Hepatocyte (in vitro differentiated cells): ENCODE data around the gene MLIP. TPM values are rescaled to one million over a fixed set of nuclear protein-coding genes. Genes with fewer than 3 reads are reported as not detected.

Source experiments
- DNase-seq: peaks from one replicate; pipeline ENCODE4 v3.0.0-alpha.2; 2016; ENCODE audit warnings: low spot score
- H2AFZ ChIP-seq: fragments of 200-600 bp; sonication (generic); 2 replicates; pipeline ENCODE4 v1.6.0; 2016; ENCODE audit warnings: antibody characterized with exemption, mild to moderate bottlenecking
- H3K27ac ChIP-seq: fragments of 200-600 bp; sonication (generic); 2 replicates; pipeline ENCODE4 v1.5.1; 2016; ENCODE audit warnings: mild to moderate bottlenecking
- H3K27me3 ChIP-seq: fragments of 200-600 bp; sonication (generic); 2 replicates; pipeline ENCODE4 v1.6.1; 2016
- H3K36me3 ChIP-seq: fragments of 200-600 bp; sonication (generic); replicated peaks from 2 replicates; pipeline ENCODE4 v1.5.1; 2016; ENCODE audit warnings: low read depth; ENCODE audit not compliant: insufficient read depth
- H3K4me1 ChIP-seq: fragments of 200-600 bp; sonication (generic); 2 replicates; pipeline ENCODE4 v1.5.1; 2016; ENCODE audit warnings: mild to moderate bottlenecking, moderate library complexity; ENCODE audit not compliant: insufficient read depth
- H3K4me2 ChIP-seq: fragments of 200-600 bp; sonication (generic); 2 replicates; pipeline ENCODE4 v1.6.0; 2016
- H3K4me3 ChIP-seq: fragments of 200-600 bp; sonication (generic); 2 replicates; pipeline ENCODE4 v1.5.1; 2016; ENCODE audit warnings: mild to moderate bottlenecking
- H3K79me2 ChIP-seq: fragments of 200-600 bp; sonication (generic); 2 replicates; pipeline ENCODE4 v1.6.0; 2017; ENCODE audit warnings: mild to moderate bottlenecking
- H3K9me2 ChIP-seq: fragments of 200-600 bp; sonication (generic); replicated peaks from 2 replicates; pipeline ENCODE4 v1.6.0; 2017; ENCODE audit warnings: mild to moderate bottlenecking; ENCODE audit not compliant: insufficient read depth
- H3K9me3 ChIP-seq: fragments of 200-600 bp; sonication (generic); 2 replicates; pipeline ENCODE4 v1.5.1; 2016; ENCODE audit warnings: low read depth, mild to moderate bottlenecking
- H4K20me1 ChIP-seq: fragments of 200-600 bp; sonication (generic); 2 replicates; pipeline ENCODE4 v1.6.0; 2016; ENCODE audit warnings: mild to moderate bottlenecking; ENCODE audit not compliant: insufficient read depth, poor library complexity, severe bottlenecking
- CTCF ChIP-seq: fragments of 200-600 bp; sonication (generic); IDR thresholded peaks from 2 replicates; pipeline ENCODE4 v1.5.1; 2016; ENCODE audit warnings: antibody characterized with exemption, mild to moderate bottlenecking; ENCODE audit not compliant: poor library complexity
- EZH2 ChIP-seq: fragments of 200-600 bp; sonication (generic); IDR thresholded peaks from 2 replicates; pipeline ENCODE4 v1.6.1; 2016; ENCODE audit warnings: antibody characterized with exemption, mild to moderate bottlenecking, borderline replicate concordance
- EZH2phosphoT487 ChIP-seq: fragments of 200-600 bp; sonication (generic); IDR thresholded peaks from one replicate; pipeline ENCODE4 v1.6.1; 2018; ENCODE audit warnings: antibody characterized with exemption, mild to moderate bottlenecking, low read depth, moderate library complexity; ENCODE audit not compliant: unreplicated experiment, severe bottlenecking
- WGBS: methylation state at CpG from one replicate; pipeline ENCODE4 v1.1.6; 2016; ENCODE audit warnings: low lambda C conversion rate; ENCODE audit errors: missing lambda C conversion rate; 5-methylcytosine and 5-hydroxymethylcytosine counted together
- polyA plus RNA-seq: library from polyadenylated mRNA; unstranded; fragments of >200 nt; fragmentation: Nextera tagmentation; extraction: Ambion mirVana; gene quantifications from 2 replicates; pipeline ENCODE4 v1.2.1, GENCODE V29; 2016
- total RNA-seq: library from RNA; depleted of rRNA; stranded (reverse); fragments of >200 nt; gene quantifications from 2 replicates; pipeline ENCODE4 v1.2.3, GENCODE V29; 2014

MLIP gene
- total and polyA plus RNA-seq, 2 experiments from 2014 or later = 1.2 to 1.5 TPM

- Histone ChIP-seq H3K27me3 (no peaks in the 10 kb centered on the region), H4K20me1 (no peaks in the 10 kb centered on the region), H3K4me3 (no peak overlapping the region), H2AFZ (no peak overlapping the region), H3K4me1 (peaks cover 6% of the 10 kb centered on the region), H3K79me2 (no peaks in the 10 kb centered on the region), H3K4me2 (no peak overlapping the region), H3K27ac (no peak overlapping the region), H3K9me3 (no peaks in the 10 kb centered on the region), H3K9me2 (no peaks in the 10 kb centered on the region), H3K36me3 (no peaks in the 10 kb centered on the region)
- WGBS = 53% methylated on average over 1 of the region's 1 CpG
- no peak for TF ChIP-seq EZH2
- TF ChIP-seq CTCF = no peak
- no peak for TF ChIP-seq EZH2phosphoT487
- no peak for DNase-seq
These were observed 170.9 kb downstream of the MLIP start for GRCh38 chr6:54282186-54282585.

GRCh38 chr6:54284161-54284860, 173.1 kb downstream of the MLIP start:
- Histone ChIP-seq H3K9me3 (no peaks in the 10 kb centered on the region), H3K4me2 (no peak overlapping the region), H2AFZ (no peak overlapping the region), H3K79me2 (no peaks in the 10 kb centered on the region), H3K4me3 (no peak overlapping the region), H3K9me2 (no peaks in the 10 kb centered on the region), H3K27ac (no peak overlapping the region), H3K4me1 (peaks cover 6% of the 10 kb centered on the region), H4K20me1 (no peaks in the 10 kb centered on the region), H3K36me3 (no peaks in the 10 kb centered on the region), H3K27me3 (no peaks in the 10 kb centered on the region)
- WGBS = 78% methylated on average over 3 of the region's 3 CpGs
- DNase-seq = peak; percentile 29
- TF ChIP-seq EZH2phosphoT487 (no peak), EZH2 (no peak), CTCF (no peak)

GRCh38 chr6:54285595-54285994, 174.4 kb downstream of the MLIP start:
- TF ChIP-seq EZH2 (no peak), CTCF (no peak), EZH2phosphoT487 (no peak)
- DNase-seq = no peak
- no peak overlapping the region for H3K4me3 ChIP-seq
- H3K9me3 ChIP-seq = no peaks in the 10 kb centered on the region
- no peaks in the 10 kb centered on the region for H3K27me3 ChIP-seq
- no peak overlapping the region for H2AFZ ChIP-seq
- H4K20me1 ChIP-seq = no peaks in the 10 kb centered on the region
- no peak overlapping the region for H3K4me2 ChIP-seq
- H3K9me2 ChIP-seq = no peaks in the 10 kb centered on the region
- 75% methylated on average over 3 of the region's 3 CpGs for WGBS
- no peaks in the 10 kb centered on the region for H3K36me3 ChIP-seq
- no peak overlapping the region for H3K27ac ChIP-seq
- H3K79me2 ChIP-seq = no peaks in the 10 kb centered on the region
- H3K4me1 ChIP-seq = peaks cover 6% of the 10 kb centered on the region

- no peak for TF ChIP-seq EZH2
- no peak for TF ChIP-seq EZH2phosphoT487
- TF ChIP-seq CTCF = no peak
- Histone ChIP-seq H3K4me2 (no peak overlapping the region), H3K36me3 (no peaks in the 10 kb centered on the region), H2AFZ (no peak overlapping the region), H4K20me1 (no peaks in the 10 kb centered on the region), H3K79me2 (no peaks in the 10 kb centered on the region), H3K27ac (no peak overlapping the region), H3K27me3 (no peaks in the 10 kb centered on the region), H3K9me3 (no peaks in the 10 kb centered on the region), H3K4me3 (no peak overlapping the region), H3K9me2 (no peaks in the 10 kb centered on the region), H3K4me1 (peaks cover 6% of the 10 kb centered on the region)
- DNase-seq = no peak
These were observed 174.9 kb downstream of the MLIP start for GRCh38 chr6:54286141-54286540.
